Subcutaneous abdominal adipose tissue (tissue), 5 donors: ENCODE results near the gene TECR.
"Not testable (repeated sequence)": the region's sequence is repeated elsewhere in the genome, so short reads cannot be mapped to it uniquely, and the experiment has no call there.

ENCODE experiments used
- H3K27ac ChIP-seq: one replicate; pipeline ENCODE4 v1.7.0; 2013; ENCODE audit warnings: low read depth, mild to moderate bottlenecking, inconsistent platforms, low read length, moderate library complexity
- H3K27me3 ChIP-seq, 5 donors: one replicate each; pipeline ENCODE4 v1.7.0; 2013; ENCODE audit warnings: low read length in 5 of 5, inconsistent platforms in 1 of 5; ENCODE audit not compliant: control insufficient read depth in 5 of 5, insufficient read depth in 4 of 5
- H3K36me3 ChIP-seq, 5 donors: one replicate each; pipeline ENCODE4 v1.7.0; 2013; ENCODE audit warnings: low read length in 5 of 5; ENCODE audit not compliant: control insufficient read depth in 5 of 5, insufficient read depth in 5 of 5
- H3K4me1 ChIP-seq, 5 donors: one replicate each; pipeline ENCODE4 v1.7.0; 2013; ENCODE audit warnings: low read length in 5 of 5, mild to moderate bottlenecking in 3 of 5, moderate library complexity in 1 of 5; ENCODE audit not compliant: control insufficient read depth in 5 of 5, insufficient read depth in 5 of 5
- H3K4me3 ChIP-seq, 5 donors: one replicate each; pipeline ENCODE4 v1.7.0; 2013; ENCODE audit warnings: low read length in 5 of 5, low read depth in 1 of 5
- H3K9ac ChIP-seq, 5 donors: one replicate each; pipeline ENCODE4 v1.7.0; 2013; ENCODE audit warnings: low read length in 5 of 5, mild to moderate bottlenecking in 4 of 5, moderate library complexity in 3 of 5
- H3K9me3 ChIP-seq, 5 donors: one replicate each; pipeline ENCODE4 v1.7.0; 2013; ENCODE audit warnings: low read length in 5 of 5; ENCODE audit not compliant: control insufficient read depth in 5 of 5
- donor health status: healthy.
- donor health status: healthy.
- donor health status: healthy.
- donor health status: healthy.
- donor health status: healthy.

The TECR gene

GRCh38 chr19:14559916-14560775, 30.8 kb downstream of the TECR start:
- H3K4me3 ChIP-seq = no peak overlapping the region
- H3K27me3 ChIP-seq = no peaks in the 10 kb centered on the region
- peaks cover 12 to 68% (median 58%) of the 10 kb centered on the region in 5 donors for H3K4me1 ChIP-seq
- H3K9me3 ChIP-seq = no peaks in the 10 kb centered on the region
- peak overlapping the region; percentile 85 for H3K27ac ChIP-seq
- H3K36me3 ChIP-seq = peaks cover 0 to 19% (median 8%) of the 10 kb centered on the region in 5 donors
- H3K9ac ChIP-seq = peak overlapping the region; percentile 53 to 82 (median 73)

- Histone ChIP-seq H3K27ac (peak overlapping the region; percentile 85), H3K9ac (peak overlapping the region; percentile 53 to 82 (median 73)), H3K36me3 (peaks cover 0 to 25% (median 13%) of the 10 kb centered on the region in 5 donors), H3K4me1 (peaks cover 12 to 66% (median 58%) of the 10 kb centered on the region in 5 donors), H3K27me3 (no peaks in the 10 kb centered on the region), H3K9me3 (no peaks in the 10 kb centered on the region), H3K4me3 (peak overlapping the region in 2 of 5 donors; percentile 29 to 44)
These were observed 31.3 kb downstream of the TECR start for GRCh38 chr19:14560776-14561108.

- Histone ChIP-seq H3K9ac (peak overlapping the region; percentile 48 to 82 (median 61)), H3K27ac (peak overlapping the region; percentile 85), H3K4me1 (peaks cover 12 to 61% (median 53%) of the 10 kb centered on the region in 5 donors), H3K9me3 (no peaks in the 10 kb centered on the region), H3K27me3 (no peaks in the 10 kb centered on the region), H3K4me3 (peak overlapping the region in 1 of 5 donors; percentile 44), H3K36me3 (peaks cover 0 to 30% (median 18%) of the 10 kb centered on the region in 5 donors)
These were observed 31.9 kb downstream of the TECR start for GRCh38 chr19:14561249-14561648.

GRCh38 chr19:14561847-14562351, 32.5 kb downstream of the TECR start:
- Histone ChIP-seq H3K4me3 (peak overlapping the region in 3 of 5 donors; percentile 18 to 61 (median 54)), H3K27me3 (no peaks in the 10 kb centered on the region), H3K4me1 (peaks cover 10 to 55% (median 47%) of the 10 kb centered on the region in 5 donors), H3K9ac (peak overlapping the region; percentile 48 to 82 (median 61)), H3K36me3 (peaks cover 0 to 35% (median 21%) of the 10 kb centered on the region in 5 donors), H3K27ac (peak overlapping the region; percentile 85), H3K9me3 (no peaks in the 10 kb centered on the region)

GRCh38 chr19:14562660-14563589, 33.5 kb downstream of the TECR start:
- peaks cover 10 to 55% (median 47%) of the 10 kb centered on the region in 5 donors for H3K4me1 ChIP-seq
- no peaks in the 10 kb centered on the region for H3K9me3 ChIP-seq
- H3K4me3 ChIP-seq = peak overlapping the region in 3 of 5 donors; percentile 18 to 61 (median 54)
- H3K27me3 ChIP-seq = no peaks in the 10 kb centered on the region
- H3K9ac ChIP-seq = peak overlapping the region; percentile 38 to 82 (median 56)
- H3K27ac ChIP-seq = peak overlapping the region; percentile 85
- H3K36me3 ChIP-seq = peaks cover 0 to 43% (median 29%) of the 10 kb centered on the region in 5 donors

GRCh38 chr19:14563590-14563926, 34.2 kb downstream of the TECR start:
- peak overlapping the region in 2 of 5 donors; percentile 54 to 61 for H3K4me3 ChIP-seq
- H3K27ac ChIP-seq = no peak overlapping the region
- no peaks in the 10 kb centered on the region for H3K27me3 ChIP-seq
- H3K4me1 ChIP-seq = peaks cover 10 to 51% (median 47%) of the 10 kb centered on the region in 5 donors
- H3K9ac ChIP-seq = no peak overlapping the region
- H3K36me3 ChIP-seq = peaks cover 0 to 46% (median 33%) of the 10 kb centered on the region in 5 donors
- no peaks in the 10 kb centered on the region for H3K9me3 ChIP-seq

- H3K27ac ChIP-seq = no peak overlapping the region
- H3K9me3 ChIP-seq = no peaks in the 10 kb centered on the region
- no peak overlapping the region for H3K4me3 ChIP-seq
These were observed 34.7 kb downstream of the TECR start for GRCh38 chr19:14563989-14564651.

GRCh38 chr19:14564652-14565297, 35.4 kb downstream of the TECR start:
- H3K9me3 ChIP-seq, H3K9ac ChIP-seq, H3K27me3 ChIP-seq, H3K4me3 ChIP-seq, H3K27ac ChIP-seq: not testable (repeated sequence)
- Histone ChIP-seq H3K36me3 (peaks cover 0 to 48% (median 38%) of the 10 kb centered on the region in 5 donors), H3K4me1 (peaks cover 10 to 51% (median 45%) of the 10 kb centered on the region in 5 donors)

More at GRCh38 chr19:14563989-14564651, 34.7 kb downstream of the TECR start:
- H3K4me1 ChIP-seq = peaks cover 10 to 47% (median 43%) of the 10 kb centered on the region in 5 donors
- no peaks in the 10 kb centered on the region for H3K27me3 ChIP-seq
- H3K9ac ChIP-seq = no peak overlapping the region
- H3K36me3 ChIP-seq = peaks cover 0 to 43% (median 34%) of the 10 kb centered on the region in 5 donors

- no peak overlapping the region for H3K4me3 ChIP-seq
- H3K9me3 ChIP-seq = no peaks in the 10 kb centered on the region
- H3K4me1 ChIP-seq = peaks cover 8 to 47% (median 41%) of the 10 kb centered on the region in 5 donors
- no peak overlapping the region for H3K27ac ChIP-seq
- no peaks in the 10 kb centered on the region for H3K27me3 ChIP-seq
- peaks cover 0 to 48% (median 38%) of the 10 kb centered on the region in 5 donors for H3K36me3 ChIP-seq
- no peak overlapping the region for H3K9ac ChIP-seq
These were observed 35.9 kb downstream of the TECR start for GRCh38 chr19:14565298-14565679.
